Ecto neural progenitor cell (in vitro differentiated cells): ENCODE measurements around the gene NMNAT3.
A peak's percentile ranks its signal among the peaks of the same experiment; 100 is the strongest.

Experiments used
- DNase-seq: peaks from one replicate; pipeline ENCODE4 v3.0.0-alpha.2; 2018; ENCODE audit warnings: low spot score

The NMNAT3 gene

DNA sequence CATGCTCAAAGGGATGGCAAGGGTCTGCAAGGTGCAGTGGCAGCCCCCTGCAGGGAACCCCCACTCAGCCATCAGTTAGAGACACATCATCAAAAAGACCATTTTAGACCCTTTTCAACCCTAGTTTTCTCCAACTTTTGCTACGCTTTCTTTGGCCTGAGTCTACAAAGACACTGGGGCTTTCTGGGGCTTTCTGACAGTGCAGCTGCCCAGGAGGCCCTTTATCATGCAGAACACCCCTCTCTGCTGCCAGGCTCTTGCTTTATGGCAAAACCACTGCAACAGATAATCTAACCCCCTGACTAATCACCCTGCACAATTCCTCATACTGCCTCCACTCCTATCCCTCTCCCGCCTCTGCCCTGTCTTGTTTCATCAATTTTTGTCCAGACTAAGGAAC is 2.4 kb downstream of the NMNAT3 start:
- no peak for DNase-seq

DNA sequence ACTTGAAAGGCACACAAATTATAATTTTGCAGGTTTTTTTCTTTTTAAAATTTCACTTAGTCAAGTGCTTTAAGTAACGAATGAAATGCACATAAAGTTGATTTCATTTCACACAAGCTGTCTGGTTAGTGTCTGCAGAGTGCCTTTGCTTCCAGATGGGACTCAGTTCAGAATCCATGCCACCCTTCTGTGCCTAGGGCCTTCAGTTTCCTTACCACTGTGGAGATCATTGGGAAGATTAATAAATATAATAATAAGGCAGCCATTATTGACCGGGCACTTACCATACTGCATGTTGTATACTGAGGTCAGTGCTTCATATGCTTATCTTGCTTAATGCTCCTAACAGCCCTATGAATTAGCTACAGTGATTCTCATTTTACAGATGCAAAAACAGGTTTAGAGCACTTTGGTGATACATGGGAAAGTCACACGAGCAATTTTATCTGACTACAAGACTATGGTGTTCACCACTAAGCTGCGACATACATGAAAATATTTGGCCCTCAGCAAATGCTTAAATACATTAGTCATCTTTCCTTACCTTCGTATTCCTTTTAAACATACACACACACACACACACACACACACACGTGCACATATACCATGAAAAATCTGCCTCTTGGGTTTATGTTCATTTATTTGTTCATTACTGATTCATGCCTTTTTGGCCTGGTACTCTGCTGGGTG is 3.1 kb downstream of the NMNAT3 start:
- no peak for DNase-seq

DNA sequence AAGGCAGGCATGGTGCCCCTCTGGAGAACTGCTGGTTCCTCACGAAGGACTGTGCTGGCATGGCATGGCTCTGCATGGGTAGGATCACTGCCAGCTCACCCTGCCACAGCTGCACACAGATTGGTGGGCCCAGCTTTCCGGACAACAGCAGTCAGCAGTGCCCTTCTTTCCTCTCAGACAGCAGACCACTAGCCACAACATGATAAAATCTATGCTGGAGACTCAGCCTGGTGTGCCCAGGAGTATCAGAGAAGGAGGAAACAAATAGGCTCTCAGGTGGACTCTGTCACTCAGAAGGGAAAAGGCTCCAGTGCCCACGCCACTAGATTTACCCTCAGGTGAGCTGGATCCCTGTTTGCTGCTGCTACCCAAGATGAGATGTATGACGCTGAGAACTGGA is 4.9 kb downstream of the NMNAT3 start:
- DNase-seq: no peak

GRCh38 chr3:139671863-139672646 is 5.7 kb downstream of the NMNAT3 start:
- DNase-seq: no peak

DNA sequence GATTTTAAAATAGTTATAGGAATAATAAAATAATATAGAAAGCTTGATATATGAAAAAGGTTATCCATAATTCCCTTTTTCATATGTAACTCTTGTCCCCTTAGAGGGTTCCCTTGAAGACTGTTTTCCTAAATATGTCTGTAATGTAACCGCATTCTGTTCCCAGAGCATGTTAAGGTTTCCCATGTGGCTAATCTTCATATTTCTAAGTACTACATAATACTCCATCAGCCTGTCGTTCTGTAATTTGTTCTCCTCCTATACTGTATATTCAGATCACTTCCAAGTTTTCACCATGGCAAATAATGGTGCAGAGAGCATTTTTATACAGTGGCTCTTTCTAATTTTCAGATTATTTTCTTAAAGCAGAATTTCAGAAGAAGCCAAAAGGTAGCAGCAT is 6.7 kb downstream of the NMNAT3 start:
- no peak for DNase-seq

- DNase-seq: no peak
Observed at GRCh38 chr3:139670196-139670595, 7.6 kb downstream of the NMNAT3 start.

- DNase-seq: no peak
Observed at GRCh38 chr3:139668332-139668731, 9.4 kb downstream of the NMNAT3 start.

DNA sequence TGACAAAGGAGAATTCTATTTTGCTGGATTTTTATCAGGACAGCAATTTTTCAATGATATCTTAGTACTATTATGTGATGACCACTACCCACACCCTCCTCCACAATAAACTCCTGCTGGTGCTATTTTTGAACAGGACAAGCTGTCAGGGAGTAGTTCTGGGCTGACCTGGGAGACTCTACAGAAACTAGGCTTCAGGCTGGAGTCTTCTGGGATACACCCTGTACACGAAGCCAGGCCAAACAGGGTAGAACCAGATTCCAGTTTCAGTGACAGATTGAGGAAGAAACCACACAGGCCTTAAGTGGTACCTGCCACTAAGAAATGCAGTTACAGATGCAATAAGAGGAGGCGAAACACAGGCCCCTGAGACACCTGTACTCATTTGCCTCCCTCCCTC is 12.8 kb downstream of the NMNAT3 start:
- no peak for DNase-seq

GRCh38 chr3:139660269-139660668 is 17.5 kb downstream of the NMNAT3 start:
- DNase-seq: no peak

DNA sequence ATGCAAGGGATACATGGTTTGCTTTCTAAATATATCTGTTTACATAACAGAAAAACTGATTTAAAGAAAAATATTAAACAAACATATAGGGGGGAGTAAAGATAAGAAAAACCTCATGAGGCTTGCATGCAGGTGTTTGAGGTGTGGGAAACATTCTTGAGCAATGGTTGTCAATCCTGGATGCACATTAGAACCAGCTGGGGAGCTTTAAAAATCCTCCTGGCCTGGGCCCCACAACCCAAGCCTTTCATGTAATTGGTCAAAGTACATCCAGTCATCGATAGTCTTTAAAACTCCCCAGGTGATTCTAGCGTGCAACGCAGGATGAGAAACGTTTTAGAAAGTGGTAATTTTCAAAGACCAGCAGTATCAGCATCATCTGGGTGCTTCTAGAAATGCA is 18.3 kb downstream of the NMNAT3 start:
- no peak for DNase-seq

GRCh38 chr3:139657936-139658335 is 19.8 kb downstream of the NMNAT3 start:
- DNase-seq: no peak

- DNase-seq: no peak
Observed at GRCh38 chr3:139657434-139657833, 20.3 kb downstream of the NMNAT3 start.

- DNase-seq: no peak
Observed at GRCh38 chr3:139655909-139656595, 21.7 kb downstream of the NMNAT3 start.

- no peak for DNase-seq
Observed at GRCh38 chr3:139654637-139655365, 23.0 kb downstream of the NMNAT3 start.

DNA sequence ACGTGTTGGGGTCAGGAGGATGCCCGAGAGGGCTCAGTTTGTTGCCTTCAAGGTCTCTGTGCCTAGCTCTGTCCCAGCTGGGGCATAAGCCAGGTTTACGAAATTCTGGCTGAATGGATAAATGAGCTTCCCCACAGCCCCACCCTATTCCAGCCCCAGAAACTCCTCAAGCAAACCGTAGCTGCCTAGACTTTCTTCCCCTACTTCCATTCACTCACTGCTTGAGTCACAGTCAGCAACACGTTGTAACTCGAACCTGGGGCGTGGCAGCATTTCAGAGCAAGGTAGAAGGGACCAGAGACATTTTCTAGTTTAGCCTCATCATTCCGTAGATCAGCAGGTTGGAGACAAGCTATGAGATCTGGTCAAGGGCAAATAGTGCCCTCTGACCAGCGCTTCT is 24.2 kb downstream of the NMNAT3 start:
- no peak for DNase-seq

DNA sequence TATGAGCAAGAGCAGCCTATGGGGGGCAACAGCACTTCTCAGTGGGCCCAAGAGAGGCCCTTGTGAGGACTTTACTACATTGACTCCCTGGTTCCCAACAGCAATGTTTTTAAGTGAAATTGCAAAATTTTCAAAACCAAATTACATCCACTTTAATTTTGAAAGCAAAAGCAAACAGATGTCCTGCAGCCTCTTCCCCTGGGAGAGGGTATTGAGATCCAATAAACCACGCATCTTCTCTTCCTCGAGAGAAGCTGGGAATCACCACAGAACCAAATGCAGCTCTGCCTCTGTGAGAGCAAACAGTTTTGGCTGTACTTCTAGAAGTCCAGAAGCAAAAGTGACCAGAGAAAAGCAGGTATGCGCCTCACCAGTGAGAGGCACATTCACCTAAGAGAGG is 25.2 kb downstream of the NMNAT3 start:
- no peak for DNase-seq

GRCh38 chr3:139647866-139648435 is 29.8 kb downstream of the NMNAT3 start:
- DNase-seq: peak; percentile 1

GRCh38 chr3:139646512-139646911 is 31.3 kb downstream of the NMNAT3 start:
- peak; percentile 8 for DNase-seq

DNA sequence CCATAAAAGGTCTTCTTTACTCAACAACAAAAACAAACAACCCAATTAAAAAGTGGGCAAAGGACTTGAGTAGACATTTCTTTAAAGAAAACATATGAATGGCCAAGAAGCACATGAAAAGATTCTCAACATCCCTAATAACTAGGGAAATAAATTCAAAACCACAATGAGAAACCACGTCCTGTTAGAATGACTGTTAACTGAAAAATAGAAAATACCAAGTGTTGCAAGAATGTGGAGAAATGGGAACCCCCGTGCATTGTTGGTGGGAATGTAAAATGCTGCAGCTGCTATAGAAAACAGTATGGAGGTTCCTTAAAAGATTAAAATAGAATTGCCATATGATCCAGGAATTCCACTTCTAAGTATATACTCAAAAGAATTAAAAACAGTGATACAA is 34.8 kb downstream of the NMNAT3 start:
- no peak for DNase-seq

DNA sequence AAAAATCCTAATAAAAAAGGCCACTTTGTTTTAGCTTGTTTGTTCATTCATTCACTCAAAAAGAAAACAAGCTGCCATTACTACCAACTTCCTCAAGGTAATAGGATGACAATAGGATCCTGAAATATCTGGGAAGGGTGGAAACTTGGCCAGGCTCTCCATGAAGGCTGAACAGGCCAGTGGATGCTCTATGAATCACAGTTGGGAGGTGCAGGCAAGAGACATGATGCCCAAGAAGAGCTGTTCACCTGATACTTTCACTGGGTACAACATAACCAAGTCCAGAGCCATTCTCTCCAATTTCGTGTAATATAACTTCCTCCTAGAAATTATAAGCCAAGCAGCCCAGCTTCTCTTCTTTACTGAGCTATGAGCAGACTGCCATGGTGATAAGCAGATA is 37.3 kb downstream of the NMNAT3 start:
- DNase-seq: peak; percentile 12

DNA sequence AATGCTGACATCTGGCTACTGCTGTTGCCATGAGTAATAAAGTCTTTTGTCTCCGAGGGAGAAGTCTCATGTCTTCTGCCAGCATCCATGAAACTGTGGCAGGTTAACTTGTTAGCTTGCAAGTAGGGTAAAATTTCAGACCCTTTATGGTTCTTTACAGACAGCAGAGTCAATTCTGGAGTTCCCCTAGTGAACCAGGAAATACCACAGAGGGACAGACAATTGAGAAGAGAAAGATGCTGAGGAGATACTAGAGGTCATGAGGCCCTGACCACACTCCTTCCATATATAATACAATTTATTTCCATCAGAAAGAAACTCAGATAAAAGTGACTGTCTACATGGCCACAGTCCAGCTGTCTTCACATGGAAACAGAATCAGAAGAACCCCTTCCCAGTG is 38.1 kb downstream of the NMNAT3 start:
- peak; percentile 3 for DNase-seq

DNA sequence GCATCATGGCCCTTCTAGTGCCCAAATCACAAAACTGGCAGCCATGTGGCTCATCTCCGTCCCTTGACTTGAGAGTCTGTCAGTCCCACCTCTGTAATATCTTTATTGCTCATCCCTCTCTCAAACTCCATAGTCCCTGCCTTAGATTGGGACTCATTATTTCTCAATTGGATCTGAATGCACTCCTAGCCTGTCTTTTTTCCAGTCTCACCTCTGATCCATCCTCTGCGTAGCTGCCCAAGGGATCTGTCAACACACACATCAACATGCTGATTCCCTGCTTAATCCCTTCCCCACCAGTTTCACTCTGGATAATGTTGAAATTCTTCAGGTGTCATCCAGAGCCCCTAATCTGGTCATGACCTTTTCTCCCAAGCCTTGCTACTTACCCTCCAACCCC is 39.3 kb downstream of the NMNAT3 start:
- peak; percentile 3 for DNase-seq
